ENCODE measurements around the gene CSH2. TPM values are rescaled to one million over a fixed set of nuclear protein-coding genes. Genes with fewer than 3 reads are reported as not detected.

CSH2 gene
- total and polyA plus RNA-seq, 9 of the 15 experiments (the other 6 are each of a cell fraction or from before 2014, with no cell fraction given) = not detected

GRCh38 chr17:63842540-63843386, 30.7 kb downstream of the CSH2 start, which contains the start of gene SMARCD2 (continued):
- TF ChIP-seq ZNF655 (CRISPR knock-in tag; IDR thresholded peaks at IDR 0.05) (no peak), HDGF (IDR thresholded peaks at IDR 0.05) (0 out of 2 replicates have a peak, but pooled peaks have one; percentile 64), ZBTB7A (IDR thresholded peaks at IDR 0.05; ENCODE audit: borderline replicate concordance, control insufficient read depth, low read depth, low read length) (peak; percentile 98), ZNF644 (tag; IDR thresholded peaks at IDR 0.05; ENCODE audit: low read depth) (peak; percentile 73), CBX2 (IDR thresholded peaks at IDR 0.05; ENCODE audit: insufficient read depth, low read length, poor library complexity, severe bottlenecking) (no peak), ASH1L (IDR thresholded peaks at IDR 0.05; ENCODE audit: borderline replicate concordance, low read depth, partially characterized antibody) (no peak), ETV1 (tag; conservative IDR thresholded peaks at IDR 0.05; ENCODE audit: low read depth) (peak; percentile 94), THAP12 (CRISPR knock-in tag; IDR thresholded peaks at IDR 0.05) (peak; percentile 81), ZNF584 (CRISPR knock-in tag; IDR thresholded peaks at IDR 0.05; ENCODE audit: low read depth) (peak; percentile 70; the same call in 1 of the 2 replicates), ZSCAN29 (IDR thresholded peaks at IDR 0.05) (peak; percentile 98), GABPA (tag; conservative IDR thresholded peaks at IDR 0.05; ENCODE audit: low read depth) (peak; percentile 97), PHB2 (IDR thresholded peaks at IDR 0.05; ENCODE audit: low read depth) (peak; percentile 22; the same call in 1 of the 2 replicates), FOXJ3 (CRISPR knock-in tag; IDR thresholded peaks at IDR 0.05) (no peak), HNRNPLL (IDR thresholded peaks at IDR 0.05; ENCODE audit: low read depth, low read length, poor library complexity, severe bottlenecking) (peak; percentile 54), RERE (CRISPR knock-in tag; IDR thresholded peaks at IDR 0.05; ENCODE audit: borderline replicate concordance) (0 out of 2 replicates have a peak, but pooled peaks have one; percentile 71), TEAD1 (CRISPR knock-in tag; IDR thresholded peaks at IDR 0.05) (peak; percentile 83 to 95), ZNF24 (IDR thresholded peaks at IDR 0.05) (peak; percentile 75)

All from K562 (cell line).